ENCODE results near the gene MS4A6A.

The MS4A6A gene

GRCh38 chr11:60206616-60207015 is 23.7 kb upstream of the MS4A6A start:
- TF ChIP-seq NFIC (IDR thresholded peaks at IDR 0.05), result no peak
- TF ChIP-seq YY1 (IDR thresholded peaks at IDR 0.05; ENCODE audit: low read depth), result no peak
- TF ChIP-seq CEBPB (IDR thresholded peaks at IDR 0.05), result no peak
- TF ChIP-seq RAD21 (IDR thresholded peaks at IDR 0.05; ENCODE audit: low read depth), result no peak
- no peak for TF ChIP-seq ZBTB7A (IDR thresholded peaks at IDR 0.05; ENCODE audit: low read depth)
- TF ChIP-seq USF1 (IDR thresholded peaks at IDR 0.05), result no peak
- TF ChIP-seq CREB1 (IDR thresholded peaks at IDR 0.05; ENCODE audit: low read depth), result no peak
- no peak for TF ChIP-seq MAX (IDR thresholded peaks at IDR 0.05)
- TF ChIP-seq TAF1 (IDR thresholded peaks at IDR 0.05; ENCODE audit: low read depth), result no peak
- TF ChIP-seq EGR1 (IDR thresholded peaks at IDR 0.05), result no peak
- TF ChIP-seq TCF12 (IDR thresholded peaks at IDR 0.05; ENCODE audit: low read depth), result no peak
- no peak for TF ChIP-seq FOXM1 (IDR thresholded peaks at IDR 0.05; ENCODE audit: borderline replicate concordance, low read depth)
- TF ChIP-seq TEAD4 (IDR thresholded peaks at IDR 0.05), result no peak
- no peak for TF ChIP-seq EP300 (IDR thresholded peaks at IDR 0.05; ENCODE audit: borderline replicate concordance)
- TF ChIP-seq REST (IDR thresholded peaks at IDR 0.05; ENCODE audit: low read depth), result no peak

GRCh38 chr11:60204922-60205321 is 22.0 kb upstream of the MS4A6A start:
- TF ChIP-seq CREB1 (IDR thresholded peaks at IDR 0.05; ENCODE audit: low read depth) (no peak), NFIC (IDR thresholded peaks at IDR 0.05) (no peak), REST (IDR thresholded peaks at IDR 0.05; ENCODE audit: low read depth) (no peak), RAD21 (IDR thresholded peaks at IDR 0.05; ENCODE audit: low read depth) (no peak), TCF12 (IDR thresholded peaks at IDR 0.05; ENCODE audit: low read depth) (no peak), USF1 (IDR thresholded peaks at IDR 0.05) (no peak), EGR1 (IDR thresholded peaks at IDR 0.05) (no peak), CEBPB (IDR thresholded peaks at IDR 0.05) (no peak), YY1 (IDR thresholded peaks at IDR 0.05; ENCODE audit: low read depth) (no peak), FOXM1 (IDR thresholded peaks at IDR 0.05; ENCODE audit: borderline replicate concordance, low read depth) (no peak), TAF1 (IDR thresholded peaks at IDR 0.05; ENCODE audit: low read depth) (no peak), MAX (IDR thresholded peaks at IDR 0.05) (no peak), ZBTB7A (IDR thresholded peaks at IDR 0.05; ENCODE audit: low read depth) (no peak), EP300 (IDR thresholded peaks at IDR 0.05; ENCODE audit: borderline replicate concordance) (no peak), TEAD4 (IDR thresholded peaks at IDR 0.05) (no peak)

- TF ChIP-seq CREB1 (IDR thresholded peaks at IDR 0.05; ENCODE audit: low read depth) (no peak), RAD21 (IDR thresholded peaks at IDR 0.05; ENCODE audit: low read depth) (no peak), YY1 (IDR thresholded peaks at IDR 0.05; ENCODE audit: low read depth) (no peak), NFIC (IDR thresholded peaks at IDR 0.05) (no peak), EP300 (IDR thresholded peaks at IDR 0.05; ENCODE audit: borderline replicate concordance) (no peak), TAF1 (IDR thresholded peaks at IDR 0.05; ENCODE audit: low read depth) (no peak), EGR1 (IDR thresholded peaks at IDR 0.05) (no peak), TCF12 (IDR thresholded peaks at IDR 0.05; ENCODE audit: low read depth) (no peak), TEAD4 (IDR thresholded peaks at IDR 0.05) (no peak), FOXM1 (IDR thresholded peaks at IDR 0.05; ENCODE audit: borderline replicate concordance, low read depth) (no peak), MAX (IDR thresholded peaks at IDR 0.05) (no peak), USF1 (IDR thresholded peaks at IDR 0.05) (no peak), CEBPB (IDR thresholded peaks at IDR 0.05) (no peak), REST (IDR thresholded peaks at IDR 0.05; ENCODE audit: low read depth) (no peak), ZBTB7A (IDR thresholded peaks at IDR 0.05; ENCODE audit: low read depth) (no peak)
Measured at GRCh38 chr11:60197442-60197841, 14.6 kb upstream of the MS4A6A start.

Measured in Ishikawa (cell line).